ENCODE measurements around the gene ATG2A. TPM values are rescaled to one million over a fixed set of nuclear protein-coding genes. Genes with fewer than 3 reads are reported as not detected.

ATG2A gene
- total and polyA plus RNA-seq, 4 experiments from 2014 or later, result 4.1 to 47.3 (median 26.0) TPM

GRCh38 chr11:64882243-64882642, 34.8 kb downstream of the ATG2A start:
- CTCF ChIA-PET (ENCODE audit: partially characterized antibody), result interaction anchor here (1.2 to 29.4 kb wide), 3 partner anchors 12 to 104 kb away, joined by 3 to 1245 read pairs (median 29); partner anchors contain the start of genes CDC42BPG and SF1
- H3K27ac ChIP-seq (ENCODE audit: low read depth, low read length), result no peak overlapping the region
- H3K4me1 ChIP-seq (ENCODE audit: insufficient read depth, low read length), result peaks cover 46% of the 10 kb centered on the region
- no peaks in the 10 kb centered on the region for H3K27me3 ChIP-seq (ENCODE audit: insufficient read depth, low read length)
- no peaks in the 10 kb centered on the region for H3K9me3 ChIP-seq (ENCODE audit: control insufficient read depth in 1 of 2, low read length in 2 of 2)
- no peak overlapping the region for H3K4me3 ChIP-seq (ENCODE audit: low read length in 2 of 2)
- no peak for DNase-seq
- Mint-ChIP-seq H3K4me1 (peaks cover 32 to 68% (median 40%) of the 10 kb centered on the region in 4 donors), H3K36me3 (peaks cover 0 to 10% of the 10 kb centered on the region in 2 donors), H3K27me3 (no peaks in the 10 kb centered on the region), H3K9me3 (peaks cover 0 to 6% (median 0%) of the 10 kb centered on the region in 8 donors), H3K4me3 (no peak overlapping the region), H3K27ac (peak overlapping the region in 1 of 7 donors; percentile 36)
- H3K36me3 ChIP-seq (ENCODE audit: insufficient read depth, low read length), result no peaks in the 10 kb centered on the region
- intact Hi-C loops (cut with micrococcal nuclease), result no loop called here
- POLR2A ChIA-PET (ENCODE audit: partially characterized antibody), result interaction anchor here (0.9 to 31.5 kb wide), 4 partner anchors 10 to 26 kb away, joined by 3 to 2105 read pairs (median 6); partner anchors contain the start of gene CDC42BPG

GRCh38 chr11:64881476-64881875, 35.5 kb downstream of the ATG2A start:
- POLR2A ChIA-PET (ENCODE audit: partially characterized antibody), result interaction anchor here (0.7 to 31.5 kb wide), 5 partner anchors 9 to 137 kb away, joined by 3 to 2105 read pairs (median 8); partner anchors contain the start of genes CDC42BPG and SF1
- Histone ChIP-seq H3K36me3 (ENCODE audit: insufficient read depth, low read length) (no peaks in the 10 kb centered on the region), H3K27me3 (ENCODE audit: insufficient read depth, low read length) (no peaks in the 10 kb centered on the region), H3K27ac (ENCODE audit: low read depth, low read length) (peak overlapping the region; percentile 92), H3K9me3 (ENCODE audit: control insufficient read depth in 1 of 2, low read length in 2 of 2) (no peaks in the 10 kb centered on the region), H3K4me3 (ENCODE audit: low read length in 2 of 2) (no peak overlapping the region), H3K4me1 (ENCODE audit: insufficient read depth, low read length) (peaks cover 49% of the 10 kb centered on the region)
- CTCF ChIA-PET (ENCODE audit: partially characterized antibody), result interaction anchor here (1.1 to 29.4 kb wide), 4 partner anchors 9 to 103 kb away, joined by 3 to 1245 read pairs (median 16); partner anchors contain the start of genes CDC42BPG and SF1
- peak overlapping the region in 6 of 8 donors; percentile 51 to 92 (median 68) for H3K4me3 Mint-ChIP-seq
- H3K27ac Mint-ChIP-seq, result peak overlapping the region in 6 of 7 donors; percentile 42 to 97 (median 92)
- no peaks in the 10 kb centered on the region for H3K27me3 Mint-ChIP-seq
- peaks cover 5 to 18% of the 10 kb centered on the region in 2 donors for H3K36me3 Mint-ChIP-seq
- peaks cover 0 to 13% (median 0%) of the 10 kb centered on the region in 8 donors for H3K9me3 Mint-ChIP-seq
- intact Hi-C loops (cut with micrococcal nuclease), result no loop called here
- DNase-seq, result no peak
- peaks cover 34 to 75% (median 42%) of the 10 kb centered on the region in 4 donors for H3K4me1 Mint-ChIP-seq

- peaks cover 15 to 29% of the 10 kb centered on the region in 2 donors for H3K36me3 Mint-ChIP-seq
- Histone ChIP-seq H3K9me3 (ENCODE audit: control insufficient read depth in 1 of 2, low read length in 2 of 2) (no peaks in the 10 kb centered on the region), H3K4me1 (ENCODE audit: insufficient read depth, low read length) (peaks cover 50% of the 10 kb centered on the region), H3K27me3 (ENCODE audit: insufficient read depth, low read length) (no peaks in the 10 kb centered on the region), H3K4me3 (ENCODE audit: low read length in 2 of 2) (peak overlapping the region; percentile 45 to 73), H3K36me3 (ENCODE audit: insufficient read depth, low read length) (no peaks in the 10 kb centered on the region), H3K27ac (ENCODE audit: low read depth, low read length) (peak overlapping the region; percentile 92)
- DNase-seq, result peak in 3 of 5 donors; percentile 45 to 60 (median 55)
- intact Hi-C loops (cut with micrococcal nuclease), result no loop called here
- peak overlapping the region; percentile 77 to 99 (median 96) for H3K4me3 Mint-ChIP-seq
- peaks cover 32 to 76% (median 40%) of the 10 kb centered on the region in 4 donors for H3K4me1 Mint-ChIP-seq
- peaks cover 0 to 13% (median 0%) of the 10 kb centered on the region in 8 donors for H3K9me3 Mint-ChIP-seq
- H3K27me3 Mint-ChIP-seq, result no peaks in the 10 kb centered on the region
- ChIA-PET POLR2A (ENCODE audit: partially characterized antibody) (interaction anchor here (0.7 to 31.5 kb wide), 9 partner anchors 8 to 255 kb away, joined by 3 to 2105 read pairs (median 4); partner anchors contain the start of genes CDC42BPG, SF1 and TM7SF2), CTCF (ENCODE audit: partially characterized antibody) (interaction anchor here (0.6 to 29.4 kb wide), 3 partner anchors 14 to 192 kb away, joined by 3 to 1245 read pairs (median 29); partner anchors contain the start of gene CDC42BPG)
- H3K27ac Mint-ChIP-seq, result peak overlapping the region; percentile 96 to 98 (median 97)
These were observed 36.6 kb downstream of the ATG2A start for GRCh38 chr11:64880240-64881001.

- H3K27ac ChIP-seq (ENCODE audit: low read depth, low read length), result peak overlapping the region; percentile 92
- no peak for DNase-seq
- H3K4me1 Mint-ChIP-seq, result peaks cover 32 to 79% (median 44%) of the 10 kb centered on the region in 4 donors
- peak overlapping the region; percentile 63 to 87 for H3K4me3 ChIP-seq (ENCODE audit: low read length in 2 of 2)
- POLR2A ChIA-PET (ENCODE audit: partially characterized antibody), result interaction anchor here (0.7 to 31.5 kb wide), 11 partner anchors 9 to 256 kb away, joined by 3 to 2105 read pairs (median 8); partner anchors contain the start of genes ATG2A, CDC42BPG, PPP2R5B and SF1
- peaks cover 4% of the 10 kb centered on the region for H3K36me3 ChIP-seq (ENCODE audit: insufficient read depth, low read length)
- H3K9me3 ChIP-seq (ENCODE audit: control insufficient read depth in 1 of 2, low read length in 2 of 2), result no peaks in the 10 kb centered on the region
- H3K27me3 ChIP-seq (ENCODE audit: insufficient read depth, low read length), result no peaks in the 10 kb centered on the region
- intact Hi-C loops (cut with micrococcal nuclease), result loop anchor here (2.0 kb wide), 2 partner anchors 15 to 77 kb away; partner anchors contain the start of gene MAP4K2
- CTCF ChIA-PET (ENCODE audit: partially characterized antibody), result interaction anchor here (0.6 to 29.4 kb wide), 4 partner anchors 9 to 191 kb away, joined by 3 to 1245 read pairs (median 34); partner anchors contain the start of gene CDC42BPG
- H3K4me1 ChIP-seq (ENCODE audit: insufficient read depth, low read length), result peaks cover 53% of the 10 kb centered on the region
- no peaks in the 10 kb centered on the region for H3K27me3 Mint-ChIP-seq
- H3K4me3 Mint-ChIP-seq, result peak overlapping the region; percentile 89 to 99 (median 99)
- H3K36me3 Mint-ChIP-seq, result peaks cover 20 to 37% of the 10 kb centered on the region in 2 donors
- H3K9me3 Mint-ChIP-seq, result peaks cover 0 to 13% (median 0%) of the 10 kb centered on the region in 8 donors
- peak overlapping the region; percentile 96 to 98 (median 97) for H3K27ac Mint-ChIP-seq
These were observed 37.6 kb downstream of the ATG2A start for GRCh38 chr11:64879244-64879900.

GRCh38 chr11:64878494-64879243, 38.3 kb downstream of the ATG2A start, which contains the start of gene EHD1:
Gene EHD1, minus strand, starts transcription at chr11:64878621. Its CDS starts 157 bp downstream, at chr11:64878464.
- peak; percentile 99 to 100 (median 99) for DNase-seq
- Histone ChIP-seq H3K27ac (ENCODE audit: low read depth, low read length) (peak within 1 kb of the TSS; percentile 92), H3K9me3 (ENCODE audit: control insufficient read depth in 1 of 2, low read length in 2 of 2) (no peaks in the 10 kb centered on the region), H3K4me3 (ENCODE audit: low read length in 2 of 2) (peak within 1 kb of the TSS; percentile 82 to 99), H3K36me3 (ENCODE audit: insufficient read depth, low read length) (peaks cover 6% of the 10 kb centered on the region), H3K27me3 (ENCODE audit: insufficient read depth, low read length) (no peaks in the 10 kb centered on the region), H3K4me1 (ENCODE audit: insufficient read depth, low read length) (peaks cover 58% of the 10 kb centered on the region)
- Mint-ChIP-seq H3K4me3 (peak within 1 kb of the TSS; percentile 99 to 100 (median 99)), H3K4me1 (peaks cover 34 to 77% (median 47%) of the 10 kb centered on the region in 4 donors), H3K36me3 (peaks cover 23 to 40% of the 10 kb centered on the region in 2 donors), H3K27me3 (no peaks in the 10 kb centered on the region), H3K9me3 (peaks cover 0 to 14% (median 0%) of the 10 kb centered on the region in 8 donors), H3K27ac (peak within 1 kb of the TSS; percentile 96 to 98 (median 97))
- intact Hi-C loops (cut with micrococcal nuclease), result loop anchor here (1.0 to 2.0 kb wide), 10 partner anchors 9 to 76 kb away; partner anchors contain the start of genes ATG2A, MAP4K2 and PPP2R5B
- POLR2A ChIA-PET (ENCODE audit: partially characterized antibody), result interaction anchor here (0.7 to 31.5 kb wide), 20 partner anchors 10 to 257 kb away, joined by 3 to 2105 read pairs (median 6); partner anchors contain the start of genes ATG2A, CDC42BPG, FAU and MEN1
- CTCF ChIA-PET (ENCODE audit: partially characterized antibody), result interaction anchor here (1.5 to 29.4 kb wide), 4 partner anchors 9 to 46 kb away, joined by 4 to 1245 read pairs (median 34); partner anchors contain the start of genes CDC42BPG and PPP2R5B

GRCh38 chr11:64878223-64878493, 38.9 kb downstream of the ATG2A start:
- ChIA-PET POLR2A (ENCODE audit: partially characterized antibody) (interaction anchor here (0.8 to 31.5 kb wide), 18 partner anchors 11 to 243 kb away, joined by 3 to 2105 read pairs (median 5); partner anchors contain the start of genes ATG2A, CDC42BPG, FAU and MEN1), CTCF (ENCODE audit: partially characterized antibody) (interaction anchor here (1.5 to 29.4 kb wide), 4 partner anchors 10 to 46 kb away, joined by 4 to 1245 read pairs (median 34); partner anchors contain the start of genes CDC42BPG and PPP2R5B)
- Histone ChIP-seq H3K27ac (ENCODE audit: low read depth, low read length) (peak overlapping the region; percentile 85), H3K4me1 (ENCODE audit: insufficient read depth, low read length) (peaks cover 63% of the 10 kb centered on the region), H3K27me3 (ENCODE audit: insufficient read depth, low read length) (no peaks in the 10 kb centered on the region), H3K4me3 (ENCODE audit: low read length in 2 of 2) (peak overlapping the region; percentile 82 to 99), H3K9me3 (ENCODE audit: control insufficient read depth in 1 of 2, low read length in 2 of 2) (no peaks in the 10 kb centered on the region), H3K36me3 (ENCODE audit: insufficient read depth, low read length) (peaks cover 9% of the 10 kb centered on the region)
- Mint-ChIP-seq H3K4me3 (peak overlapping the region; percentile 99 to 100 (median 99)), H3K27me3 (no peaks in the 10 kb centered on the region), H3K4me1 (peaks cover 36 to 76% (median 50%) of the 10 kb centered on the region in 4 donors), H3K27ac (peak overlapping the region; percentile 87 to 97 (median 96)), H3K36me3 (peaks cover 25 to 44% of the 10 kb centered on the region in 2 donors), H3K9me3 (peaks cover 0 to 14% (median 0%) of the 10 kb centered on the region in 8 donors)
- intact Hi-C loops (cut with micrococcal nuclease), result loop anchor here (1.0 to 2.0 kb wide), 10 partner anchors 9 to 75 kb away; partner anchors contain the start of genes ATG2A, MAP4K2 and PPP2R5B
- no peak for DNase-seq
